ENCODE measurements around the gene CEP290.

DNA sequence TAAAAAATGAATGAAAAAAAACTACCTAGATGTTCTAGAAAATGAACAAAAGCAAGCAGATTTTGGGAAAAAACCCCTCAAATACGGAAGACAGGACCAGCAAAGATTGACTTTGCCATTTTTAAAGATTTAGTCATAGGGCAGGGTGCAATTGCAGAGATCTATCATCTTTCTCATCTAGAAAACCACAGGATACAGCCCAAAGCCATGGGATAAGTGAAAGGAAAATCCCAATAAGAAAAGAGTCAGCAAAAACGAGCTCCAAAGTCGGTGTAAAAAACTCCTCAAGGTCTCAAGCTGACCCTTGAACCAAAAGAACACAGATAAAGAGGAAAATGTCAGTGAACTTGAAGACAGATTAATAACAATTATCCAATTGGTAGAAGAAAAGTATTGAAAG is 28.0 kb downstream of the CEP290 start:
- TF ChIP-seq, protein P1, sequence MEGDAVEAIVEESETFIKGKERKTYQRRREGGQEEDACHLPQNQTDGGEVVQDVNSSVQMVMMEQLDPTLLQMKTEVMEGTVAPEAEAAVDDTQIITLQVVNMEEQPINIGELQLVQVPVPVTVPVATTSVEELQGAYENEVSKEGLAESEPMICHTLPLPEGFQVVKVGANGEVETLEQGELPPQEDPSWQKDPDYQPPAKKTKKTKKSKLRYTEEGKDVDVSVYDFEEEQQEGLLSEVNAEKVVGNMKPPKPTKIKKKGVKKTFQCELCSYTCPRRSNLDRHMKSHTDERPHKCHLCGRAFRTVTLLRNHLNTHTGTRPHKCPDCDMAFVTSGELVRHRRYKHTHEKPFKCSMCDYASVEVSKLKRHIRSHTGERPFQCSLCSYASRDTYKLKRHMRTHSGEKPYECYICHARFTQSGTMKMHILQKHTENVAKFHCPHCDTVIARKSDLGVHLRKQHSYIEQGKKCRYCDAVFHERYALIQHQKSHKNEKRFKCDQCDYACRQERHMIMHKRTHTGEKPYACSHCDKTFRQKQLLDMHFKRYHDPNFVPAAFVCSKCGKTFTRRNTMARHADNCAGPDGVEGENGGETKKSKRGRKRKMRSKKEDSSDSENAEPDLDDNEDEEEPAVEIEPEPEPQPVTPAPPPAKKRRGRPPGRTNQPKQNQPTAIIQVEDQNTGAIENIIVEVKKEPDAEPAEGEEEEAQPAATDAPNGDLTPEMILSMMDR (IDR thresholded peaks at IDR 0.05): no peak
- TF ChIP-seq POLR2AphosphoS5 (IDR thresholded peaks at IDR 0.05): no peak

Measured in upper lobe of left lung (tissue), 4 donors.